ENCODE data around the gene CHST7.

- no peak for TF ChIP-seq CTCF (conservative IDR thresholded peaks at IDR 0.05; ENCODE audit: low read depth in 2 of 2)
- TF ChIP-seq POLR2AphosphoS5 (IDR thresholded peaks at IDR 0.05; ENCODE audit: low read depth), result no peak
- TF ChIP-seq CREB1 (CRISPR knock-in tag; IDR thresholded peaks at IDR 0.05; ENCODE audit: low read depth), result no peak
- no peak for TF ChIP-seq EZH2 (IDR thresholded peaks at IDR 0.05; ENCODE audit: low read depth, unreplicated experiment)
- TF ChIP-seq EZH2phosphoT487 (IDR thresholded peaks at IDR 0.05; ENCODE audit: unreplicated experiment), result no peak
- no peak for TF ChIP-seq STAT1 (IDR thresholded peaks at IDR 0.05; ENCODE audit: unreplicated experiment)
- no peak for TF ChIP-seq JUNB (IDR thresholded peaks at IDR 0.05; ENCODE audit: unreplicated experiment)
Measured at GRCh38 chrX:46634577-46634976, 61.0 kb downstream of the CHST7 start.
